ENCODE data around the gene FNDC7.
"Not testable (repeated sequence)": the region's sequence is repeated elsewhere in the genome, so short reads cannot be mapped to it uniquely, and the experiment has no call there.

Gene FNDC7

GRCh38 chr1:108699375-108700332 is 13.1 kb upstream of the FNDC7 start:
- DNase-seq, result no peak

DNA sequence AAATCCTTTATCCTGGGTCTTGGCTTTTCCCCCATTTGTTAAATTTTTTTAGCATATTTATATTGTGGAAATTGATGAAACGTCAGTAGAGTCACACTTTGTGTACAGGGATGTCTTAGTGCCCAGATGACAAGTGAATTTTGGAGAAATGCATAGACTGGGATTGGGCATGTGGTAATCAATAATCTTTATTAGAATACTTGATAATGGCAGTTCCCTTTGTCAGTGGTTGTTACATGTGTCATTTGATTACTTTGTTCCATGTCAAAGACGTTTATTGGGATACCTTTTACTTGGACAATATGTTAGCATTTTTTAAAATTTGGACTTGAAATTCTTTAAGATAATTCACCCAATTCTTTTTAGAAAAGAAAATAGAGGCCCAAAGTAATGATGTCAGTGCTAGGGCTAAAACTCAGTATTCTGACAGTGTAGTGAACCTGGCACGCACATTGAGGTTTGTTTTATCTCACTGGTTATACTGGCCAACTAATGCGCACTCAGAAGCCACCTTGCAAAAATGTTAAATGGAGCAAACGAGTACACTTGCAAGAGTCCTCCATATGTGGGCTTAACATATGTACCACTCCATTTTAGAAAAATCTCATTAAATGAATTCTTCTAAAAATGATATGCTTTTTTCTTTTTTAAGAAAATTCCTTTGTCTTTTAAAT is 11.4 kb upstream of the FNDC7 start:
- DNase-seq, result no peak

- DNase-seq, result not testable (repeated sequence)
These were observed 10.6 kb upstream of the FNDC7 start for GRCh38 chr1:108702109-108702508.

GRCh38 chr1:108703939-108704338 is 8.8 kb upstream of the FNDC7 start:
- no peak for DNase-seq

GRCh38 chr1:108704496-108704895 is 8.2 kb upstream of the FNDC7 start:
- DNase-seq, result no peak

- DNase-seq, result no peak
These were observed 6.1 kb upstream of the FNDC7 start for GRCh38 chr1:108706643-108707042.

DNA sequence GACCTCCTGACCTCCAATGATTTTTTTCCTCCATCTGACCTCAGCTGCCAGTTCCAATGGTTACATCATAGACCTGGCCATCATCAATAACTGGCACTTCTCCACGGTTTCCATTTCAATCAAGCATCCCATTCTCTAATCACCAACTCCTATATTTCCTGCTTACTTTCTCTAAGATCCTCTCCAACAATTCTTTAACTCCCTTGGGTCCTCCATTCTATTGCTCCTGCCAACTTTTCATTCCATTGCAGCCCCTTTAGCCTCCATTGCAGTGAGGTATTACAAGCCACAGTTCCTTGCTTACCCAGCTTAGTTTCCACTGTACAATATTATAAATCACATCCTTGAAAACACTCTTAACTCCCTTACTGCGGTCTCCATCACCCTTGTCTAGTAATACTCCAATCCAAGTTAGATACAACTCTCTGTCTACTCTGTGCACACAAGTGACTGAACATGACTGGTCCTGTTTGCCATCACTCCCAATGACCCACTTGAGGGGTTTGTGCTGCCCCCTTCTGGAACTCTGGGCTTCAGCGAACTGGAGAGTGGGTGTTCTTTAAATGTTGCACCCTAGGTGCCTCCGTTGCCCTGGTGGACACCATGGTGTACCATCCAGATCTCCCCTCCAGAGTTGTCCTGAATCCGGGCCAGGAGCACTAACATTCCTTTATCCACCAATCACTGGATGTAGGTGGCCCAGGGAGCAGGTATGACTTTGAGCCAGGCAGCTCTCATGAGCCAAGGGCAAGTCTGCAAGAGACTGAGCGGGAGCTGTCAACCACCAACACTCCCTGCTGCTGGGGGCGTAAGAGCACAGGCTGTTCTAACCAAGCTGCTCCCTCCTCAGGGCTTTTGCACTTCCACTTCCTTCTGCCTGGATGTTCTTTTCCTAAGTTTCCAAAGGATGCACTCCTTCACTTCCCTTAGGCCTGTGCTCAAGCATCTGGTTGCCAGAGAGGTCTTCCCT is 3.7 kb upstream of the FNDC7 start:
- no peak for DNase-seq

GRCh38 chr1:108715932-108716331 is 3.2 kb downstream of the FNDC7 start:
- no peak for DNase-seq

- no peak for DNase-seq
These were observed 3.9 kb downstream of the FNDC7 start for GRCh38 chr1:108716437-108717230.

DNA sequence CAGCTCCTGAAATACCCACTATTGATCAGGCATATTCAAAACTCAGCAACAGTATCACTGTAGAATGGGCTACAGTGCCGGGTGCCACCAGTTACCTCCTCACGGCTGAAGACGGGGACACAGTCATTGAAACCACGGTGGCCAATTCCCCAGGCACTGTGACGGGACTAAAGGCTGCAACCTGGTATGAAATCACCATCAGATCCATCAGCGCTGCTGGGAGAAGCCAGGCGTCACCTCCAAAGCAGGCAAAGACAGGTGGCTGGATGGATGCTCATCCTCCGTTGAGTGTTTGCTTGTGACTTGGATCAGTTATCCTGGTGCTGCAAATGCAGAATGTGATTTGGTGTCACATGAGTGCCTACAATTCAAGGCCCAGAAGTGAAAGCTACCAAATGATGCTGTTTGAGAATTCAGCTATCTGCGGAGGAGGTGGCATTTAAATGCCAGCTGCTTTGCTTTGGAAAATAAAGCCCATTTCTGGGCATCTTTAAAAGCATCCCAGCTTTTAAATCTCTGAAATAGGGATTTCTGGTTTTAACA is 5.1 kb downstream of the FNDC7 start:
- no peak for DNase-seq

GRCh38 chr1:108718927-108719655 is 6.4 kb downstream of the FNDC7 start:
- no peak for DNase-seq

DNA sequence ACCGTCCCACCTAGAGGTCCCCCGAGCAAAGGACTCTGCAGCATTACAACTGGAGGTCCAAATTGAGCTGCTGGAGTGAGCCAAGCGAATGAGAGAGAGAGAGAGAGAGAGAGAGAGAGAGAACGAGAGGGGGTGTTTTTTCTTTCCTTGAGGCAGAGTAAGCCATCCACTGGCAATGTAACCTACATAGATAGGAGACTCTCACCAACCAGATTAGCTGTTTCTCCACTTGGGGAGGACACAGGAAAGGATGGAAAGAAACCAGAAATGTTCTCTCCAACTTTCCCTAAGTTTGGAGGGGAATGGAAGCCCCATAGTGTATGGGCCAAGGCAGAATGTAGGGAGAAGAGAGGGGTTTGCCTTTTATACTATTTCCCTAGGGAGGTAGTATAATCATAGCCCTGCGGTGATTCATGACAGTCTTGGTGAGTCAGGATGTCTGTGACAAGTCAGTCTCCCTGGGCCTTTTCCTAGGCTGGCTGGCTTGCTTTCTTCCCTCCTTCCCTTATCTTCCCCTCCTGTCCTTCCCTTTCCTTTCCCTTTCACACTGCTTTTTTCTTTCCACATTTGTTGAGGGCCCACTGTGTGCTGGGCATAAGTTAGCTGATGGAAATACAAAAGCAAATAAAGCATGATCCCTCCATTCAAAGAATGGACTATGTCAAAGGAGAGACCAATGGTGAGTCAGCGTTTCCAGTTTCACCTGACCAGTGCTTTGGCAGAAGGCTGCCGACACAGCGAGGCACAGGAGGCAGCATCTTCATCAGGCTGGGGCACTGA is 7.1 kb downstream of the FNDC7 start:
- DNase-seq, result no peak

GRCh38 chr1:108722292-108722691 is 9.6 kb downstream of the FNDC7 start:
- DNase-seq, result no peak

DNA sequence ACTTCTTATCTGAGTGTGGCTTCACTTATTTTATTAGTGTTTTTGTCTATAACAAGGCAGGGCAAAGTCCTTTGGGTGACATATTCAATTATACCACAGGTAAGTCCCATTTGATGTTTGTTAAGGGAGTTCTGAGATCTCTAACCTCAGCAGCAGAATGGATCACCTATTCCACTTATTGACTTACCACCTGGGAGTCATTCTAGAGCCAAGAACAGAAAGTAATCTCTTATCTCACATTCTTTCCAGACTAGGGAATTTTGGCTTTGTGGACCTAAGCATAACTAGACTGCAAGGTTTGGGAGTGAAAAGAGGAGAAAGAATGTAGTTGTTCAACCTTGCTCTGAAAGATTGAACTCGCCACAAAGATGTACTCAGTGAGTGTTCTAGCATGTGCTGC is 13.2 kb downstream of the FNDC7 start:
- no peak for DNase-seq

GRCh38 chr1:108728327-108728923 is 15.7 kb downstream of the FNDC7 start:
- DNase-seq, result no peak

GRCh38 chr1:108729481-108729880 is 16.8 kb downstream of the FNDC7 start:
- no peak for DNase-seq

GRCh38 chr1:108732398-108732797 is 19.7 kb downstream of the FNDC7 start:
- DNase-seq, result no peak

- DNase-seq, result no peak
These were observed 21.6 kb downstream of the FNDC7 start for GRCh38 chr1:108734171-108734865.

DNA sequence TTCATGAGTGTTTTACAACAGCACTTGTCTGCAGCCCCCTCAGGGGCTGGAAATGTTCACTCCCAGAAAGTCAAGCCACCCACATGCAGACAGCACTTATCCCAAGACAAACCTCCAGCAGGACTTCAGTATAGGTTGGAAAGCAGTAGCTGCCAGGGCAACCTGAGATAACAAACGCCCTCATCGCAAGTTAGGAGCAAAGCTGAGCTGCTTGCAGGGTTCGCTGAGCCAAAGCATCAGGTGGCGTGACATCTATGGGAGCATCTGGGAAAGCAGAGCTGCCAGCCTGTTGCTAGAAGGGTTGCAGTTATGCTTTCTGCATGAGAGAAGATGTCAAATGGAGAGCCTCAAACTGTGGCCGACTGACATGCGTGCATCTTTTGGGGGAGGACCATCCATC is 29.5 kb downstream of the FNDC7 start:
- no peak for DNase-seq

Measured in bone marrow (tissue), 2 donors.